Transverse colon (tissue), 3 donors: ENCODE data around the gene ZNF512B.
"Not testable (repeated sequence)": the region's sequence is repeated elsewhere in the genome, so short reads cannot be mapped to it uniquely, and the experiment has no call there.

Experiments used
- CTCF ChIP-seq, 5 experiments: fragments of 200-600 bp in 3 of 5; fragments of 450-650 bp in 2 of 5; sonication (generic) in 3 of 5; IDR thresholded peaks; 1 replicate in 2 of 5; 2 replicates in 3 of 5; pipeline ENCODE4 v1.5.1; 2016 to 2017; ENCODE audit warnings: antibody characterized with exemption in 5 of 5, inconsistent platforms in 3 of 5, mild to moderate bottlenecking in 2 of 5, moderate library complexity in 1 of 5
- POLR2A ChIP-seq: fragments of 450-650 bp; IDR thresholded peaks from one replicate; pipeline ENCODE4 v1.6.1; 2016; ENCODE audit warnings: antibody characterized with exemption, mild to moderate bottlenecking, moderate library complexity

GRCh38 chr20:63976511-63976910, 6.8 kb upstream of the ZNF512B start:
- not testable (repeated sequence) for TF ChIP-seq POLR2A; CTCF (IDR thresholded peaks at IDR 0.05)
